Muscle of leg (tissue), 11 donors: ENCODE data around the gene MEX3B. TPM values are rescaled to one million over a fixed set of nuclear protein-coding genes. Genes with fewer than 3 reads are reported as not detected.
"Not testable (repeated sequence)": the region's sequence is repeated elsewhere in the genome, so short reads cannot be mapped to it uniquely, and the experiment has no call there.

Experiments used
- DNase-seq: peaks from one replicate; pipeline ENCODE4 v3.0.0; 2013
- H3K27ac ChIP-seq: one replicate; pipeline ENCODE4 v1.5.1; 2013; ENCODE audit warnings: mild to moderate bottlenecking, low read length, control low read depth
- H3K27me3 ChIP-seq: one replicate; pipeline ENCODE4 v1.6.1; 2013; ENCODE audit warnings: low read length; ENCODE audit not compliant: control insufficient read depth, insufficient read depth
- H3K36me3 ChIP-seq: one replicate; pipeline ENCODE4 v1.6.1; 2013; ENCODE audit warnings: low read length; ENCODE audit not compliant: control insufficient read depth, insufficient read depth
- H3K4me1 ChIP-seq: one replicate; pipeline ENCODE4 v1.6.1; 2013; ENCODE audit warnings: low read length; ENCODE audit not compliant: control insufficient read depth, insufficient read depth
- H3K4me3 ChIP-seq: one replicate; pipeline ENCODE4 v1.5.1; 2013; ENCODE audit warnings: low read length, control low read depth
- H3K9me3 ChIP-seq: replicated peaks from 2 replicates; pipeline ENCODE4 v1.6.1; 2013; ENCODE audit warnings: low read depth, low read length; ENCODE audit not compliant: control insufficient read depth
- WGBS: methylation state at CpG from one replicate; pipeline ENCODE4 v1.1.5; 2013; ENCODE audit warnings: missing lambda C conversion rate; ENCODE audit not compliant: insufficient coverage; 5-methylcytosine and 5-hydroxymethylcytosine counted together
- polyA plus RNA-seq, 8 donors: library from polyadenylated mRNA; unstranded; fragments of 120-200 nt; gene quantifications; one replicate each; pipeline versions ENCODE4 v1.2.1 to v1.2.3, GENCODE V29; 2013; ENCODE audit warnings: inconsistent platforms in 1 of 8, low replicate concordance in 1 of 8; ENCODE audit not compliant: insufficient read length in 8 of 8, insufficient read depth in 1 of 8
- total RNA-seq: library from RNA; stranded (reverse); fragments of 120-200 nt; gene quantifications from one replicate; pipeline ENCODE4 v1.2.4, GENCODE V29; 2013

The MEX3B gene
- total and polyA plus RNA-seq, 9 donors: 7.7 to 29.2 (median 19.0) TPM

GRCh38 chr15:82017656-82018055, 28.2 kb downstream of the MEX3B start:
- H3K9me3 ChIP-seq: no peaks in the 10 kb centered on the region
- H3K4me3 ChIP-seq: no peak overlapping the region
- no peak overlapping the region for H3K27ac ChIP-seq
- H3K4me1 ChIP-seq: peaks cover 15% of the 10 kb centered on the region
- 63% methylated on average over 3 of the region's 7 CpGs for WGBS
- no peak for DNase-seq
- no peaks in the 10 kb centered on the region for H3K36me3 ChIP-seq
- no peaks in the 10 kb centered on the region for H3K27me3 ChIP-seq

DNA sequence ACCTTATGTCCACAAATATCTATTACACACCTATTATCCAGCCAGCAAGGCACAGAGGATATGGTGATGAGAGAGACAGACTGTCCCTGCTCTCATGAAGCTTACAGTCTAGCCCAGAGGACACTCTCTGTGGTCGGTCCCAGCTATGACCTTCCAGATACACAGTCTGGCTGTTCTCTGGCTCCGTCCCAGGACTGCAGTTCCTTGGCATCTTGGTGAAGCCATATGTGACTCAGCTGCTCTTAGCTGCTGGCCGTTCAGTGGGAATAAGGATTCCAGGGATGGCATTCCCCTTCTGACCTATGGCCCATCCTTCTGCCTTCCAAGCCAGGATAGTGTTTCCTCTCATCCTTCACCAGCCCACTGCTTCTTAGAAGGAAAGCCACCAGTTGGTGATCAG, 30.8 kb downstream of the MEX3B start:
- H3K4me1 ChIP-seq: peaks cover 3% of the 10 kb centered on the region
- no peaks in the 10 kb centered on the region for H3K27me3 ChIP-seq
- WGBS: 54% methylated on average over 3 of the region's 3 CpGs
- no peaks in the 10 kb centered on the region for H3K36me3 ChIP-seq
- H3K27ac ChIP-seq: no peak overlapping the region
- no peak overlapping the region for H3K4me3 ChIP-seq
- DNase-seq: peak; percentile 25
- H3K9me3 ChIP-seq: no peaks in the 10 kb centered on the region

DNA sequence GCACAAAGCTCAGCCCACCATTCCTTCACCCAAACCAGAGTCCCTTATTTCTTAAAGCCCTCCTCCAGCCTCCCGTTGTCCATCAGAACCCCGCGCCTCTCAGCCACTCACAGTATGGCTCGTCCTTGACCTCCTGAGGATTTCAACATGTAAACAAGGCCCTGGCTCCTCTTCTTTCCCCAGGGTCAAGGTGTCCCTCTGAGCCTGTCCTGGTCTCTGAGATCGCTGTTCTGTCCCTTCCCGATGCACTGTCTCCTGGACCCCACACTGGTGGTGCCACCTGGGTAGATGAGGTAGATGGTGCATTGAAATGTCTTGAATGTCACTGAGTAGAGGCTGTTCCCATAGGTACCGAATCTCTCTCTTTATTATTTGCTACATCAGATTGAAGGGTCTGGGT, 32.9 kb downstream of the MEX3B start:
- DNase-seq: no peak

GRCh38 chr15:82005239-82005638, 40.6 kb downstream of the MEX3B start:
- Histone ChIP-seq H3K4me1 (no peaks in the 10 kb centered on the region), H3K27me3 (no peaks in the 10 kb centered on the region), H3K4me3 (no peak overlapping the region), H3K27ac (no peak overlapping the region), H3K9me3 (peaks cover 4% of the 10 kb centered on the region), H3K36me3 (no peaks in the 10 kb centered on the region)
- 71% methylated on average over 1 of the region's 1 CpG for WGBS
- DNase-seq: no peak

More for the DNA sequence above, 32.9 kb downstream of the MEX3B start:
- Histone ChIP-seq H3K9me3 (no peaks in the 10 kb centered on the region), H3K4me1 (peaks cover 3% of the 10 kb centered on the region), H3K4me3 (no peak overlapping the region), H3K27ac (no peak overlapping the region), H3K27me3 (no peaks in the 10 kb centered on the region), H3K36me3 (no peaks in the 10 kb centered on the region)
- WGBS: 87% methylated on average over 4 of the region's 7 CpGs

- Histone ChIP-seq H3K27me3 (no peaks in the 10 kb centered on the region), H3K36me3 (no peaks in the 10 kb centered on the region), H3K4me1 (no peaks in the 10 kb centered on the region), H3K9me3 (peaks cover 4% of the 10 kb centered on the region), H3K27ac (no peak overlapping the region), H3K4me3 (no peak overlapping the region)
- WGBS: 90% methylated on average over 2 of the region's 3 CpGs
- DNase-seq: no peak
Measured at GRCh38 chr15:82003916-82004315, 41.9 kb downstream of the MEX3B start.

DNA sequence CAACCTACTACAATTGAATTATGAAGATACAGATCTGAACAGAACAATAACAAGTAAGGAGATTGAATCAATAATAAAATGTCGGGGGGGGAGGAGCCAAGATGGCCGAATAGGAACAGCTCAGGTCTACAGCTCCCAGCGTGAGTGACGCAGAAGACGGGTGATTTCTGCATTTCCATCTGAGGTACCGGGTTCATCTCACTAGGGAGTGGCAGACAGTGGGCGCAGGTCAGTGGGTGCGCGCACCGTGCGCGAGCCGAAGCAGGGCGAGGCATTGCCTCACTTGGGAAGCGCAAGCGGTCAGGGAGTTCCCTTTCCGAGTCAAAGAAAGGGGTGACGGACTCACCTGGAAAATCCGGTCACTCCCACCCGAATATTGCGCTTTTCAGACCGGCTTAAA, 50.7 kb downstream of the MEX3B start:
- H3K4me1 ChIP-seq, H3K27ac ChIP-seq, H3K27me3 ChIP-seq, H3K36me3 ChIP-seq, DNase-seq, H3K4me3 ChIP-seq: not testable (repeated sequence)
- 93% methylated on average over 20 of the region's 22 CpGs for WGBS
- H3K9me3 ChIP-seq: peaks cover 11% of the 10 kb centered on the region

- Histone ChIP-seq H3K4me1 (no peaks in the 10 kb centered on the region), H3K27ac (no peak overlapping the region), H3K36me3 (no peaks in the 10 kb centered on the region), H3K27me3 (no peaks in the 10 kb centered on the region), H3K4me3 (no peak overlapping the region), H3K9me3 (peaks cover 11% of the 10 kb centered on the region)
- no peak for DNase-seq
- WGBS: no CpG with 5 or more reads among the region's 1 CpG
Measured at GRCh38 chr15:81992523-81992922, 53.3 kb downstream of the MEX3B start.

Other genes starting within 250 kb of the MEX3B start
- gene EFL1, start 216.7 kb upstream of the MEX3B start, total RNA-seq: 15.9 TPM
- 10 to 100 TPM; 11.3 to 17.4 (median 11.8) TPM for gene EFL1, start 216.7 kb upstream of the MEX3B start, polyA plus RNA-seq
- gene SAXO2, start 216.8 kb upstream of the MEX3B start, total RNA-seq: 1.1 TPM
- gene SAXO2, start 216.8 kb upstream of the MEX3B start, polyA plus RNA-seq: 1 to 10 TPM in 7 of 8 donors, under 1 TPM in 1; 0.89 to 3.5 (median 2.1) TPM